Right cardiac atrium (tissue), 5 donors: ENCODE data around the gene FXYD2. TPM values are rescaled to one million over a fixed set of nuclear protein-coding genes. Genes with fewer than 3 reads are reported as not detected.
"Not testable (repeated sequence)": the region's sequence is repeated elsewhere in the genome, so short reads cannot be mapped to it uniquely, and the experiment has no call there.

ENCODE experiments used
- ATAC-seq, 2 donors: fragments of 200-7000 bp; cut with Tn5 transposase; one replicate each; pipeline versions ENCODE4 v1.8.0 to v1.9.1; 2020; ENCODE audit warnings: moderate library complexity in 2 of 2, mild to moderate bottlenecking in 1 of 2
- DNase-seq, 3 donors: peaks; one replicate each; pipeline ENCODE4 v3.0.0-alpha.2; 2020
- H3K27ac ChIP-seq: one replicate; pipeline ENCODE4 v1.5.1; 2013; ENCODE audit warnings: mild to moderate bottlenecking, low read length, control low read depth, moderate library complexity
- H3K27me3 ChIP-seq: one replicate; pipeline ENCODE4 v1.6.1; 2013; ENCODE audit not compliant: control insufficient read depth, insufficient read depth
- H3K4me1 ChIP-seq: one replicate; pipeline ENCODE4 v1.6.1; 2013; ENCODE audit warnings: low read length; ENCODE audit not compliant: control insufficient read depth, insufficient read depth
- H3K4me3 ChIP-seq: one replicate; pipeline ENCODE4 v1.5.1; 2013; ENCODE audit warnings: low read length, control low read depth
- H3K9me3 ChIP-seq: one replicate; pipeline ENCODE4 v1.6.1; 2013; ENCODE audit warnings: low read length; ENCODE audit not compliant: control insufficient read depth
- WGBS: extraction: QIAGEN DNeasy Blood & Tissue Kit; methylation state at CpG from one replicate; pipeline ENCODE4 v1.1.7; 2013; 5-methylcytosine and 5-hydroxymethylcytosine counted together
- intact Hi-C, 4 donors: fragments of 100-400 bp; cut with DNase I; formaldehyde crosslinking; loops; one replicate each; pipeline versions ENCODE4 v1.11.0 to v1.14.0; 2022 to 2023
- polyA plus RNA-seq: library from polyadenylated mRNA; stranded (reverse); fragments of 200-250 nt; gene quantifications from one replicate; pipeline ENCODE4 v1.2.3, GENCODE V29; 2013
- total RNA-seq, 4 donors: library from RNA; stranded (reverse); fragmentation: NEBNext Ultra II Directional; extraction: Animal tissue kit (Norgen Biotek cat#: 25700); gene quantifications; one replicate each; pipeline ENCODE4 v1.2.1, GENCODE V29; 2021
- donor health status: healthy with polysubstance abuse.
- donor health status: DM: no; HTN: yes; CAD: no.
- donor health status: DM: no; HTN: no; CAD: no.
- donor health status: DM: no; HTN: yes; CAD: no; lungs with severe emphysema.
- donor health status: DM: yes; HTN: yes; CAD: no.

FXYD2 gene
- total and polyA plus RNA-seq, 5 donors, result 1.1 to 4.0 (median 2.1) TPM

- Histone ChIP-seq H3K27me3 (no peaks in the 10 kb centered on the region), H3K9me3 (no peaks in the 10 kb centered on the region), H3K27ac (no peak overlapping the region), H3K4me3 (no peak overlapping the region), H3K4me1 (peaks cover 9% of the 10 kb centered on the region)
- WGBS, result 74% methylated on average over 11 of the region's 11 CpGs
- intact Hi-C loops, result no loop called here
- DNase-seq, result no peak
- ATAC-seq, result no peak
These were observed 43.5 kb upstream of the FXYD2 start for GRCh38 chr11:117868088-117868487.

- Histone ChIP-seq H3K9me3 (no peaks in the 10 kb centered on the region), H3K27ac (no peak overlapping the region), H3K4me1 (peaks cover 10% of the 10 kb centered on the region), H3K4me3 (no peak overlapping the region), H3K27me3 (no peaks in the 10 kb centered on the region)
- intact Hi-C loops, result no loop called here
- WGBS, result 48% methylated on average over 5 of the region's 5 CpGs
- no peak for ATAC-seq
- DNase-seq, result no peak
These were observed 42.0 kb upstream of the FXYD2 start for GRCh38 chr11:117866526-117866925.

- DNase-seq, intact Hi-C loops, H3K27ac ChIP-seq, H3K27me3 ChIP-seq, ATAC-seq, H3K9me3 ChIP-seq, H3K4me3 ChIP-seq: not testable (repeated sequence)
- peaks cover 14% of the 10 kb centered on the region for H3K4me1 ChIP-seq
- WGBS, result 95% methylated on average over 13 of the region's 13 CpGs
These were observed 41.0 kb upstream of the FXYD2 start for GRCh38 chr11:117865546-117865945.

- DNase-seq, result no peak
- Histone ChIP-seq H3K9me3 (no peaks in the 10 kb centered on the region), H3K4me1 (peaks cover 14% of the 10 kb centered on the region), H3K27me3 (no peaks in the 10 kb centered on the region), H3K27ac (no peak overlapping the region), H3K4me3 (no peak overlapping the region)
- WGBS, result 67% methylated on average over 1 of the region's 1 CpG
- intact Hi-C loops, result no loop called here
- no peak for ATAC-seq
These were observed 38.8 kb upstream of the FXYD2 start for GRCh38 chr11:117863383-117863782.

- DNase-seq (no peak), ATAC-seq (no peak)
- Histone ChIP-seq H3K27ac (peak overlapping the region; percentile 60), H3K4me1 (peaks cover 12% of the 10 kb centered on the region), H3K9me3 (no peaks in the 10 kb centered on the region), H3K4me3 (no peak overlapping the region), H3K27me3 (no peaks in the 10 kb centered on the region)
- intact Hi-C loops, result no loop called here
- WGBS, result 61% methylated on average over 1 of the region's 1 CpG
These were observed 38.2 kb upstream of the FXYD2 start for GRCh38 chr11:117862753-117863152.

- no peaks in the 10 kb centered on the region for H3K27me3 ChIP-seq
- H3K27ac ChIP-seq, result peak overlapping the region; percentile 60
- no peak overlapping the region for H3K4me3 ChIP-seq
- DNase-seq (no peak), ATAC-seq (peak; percentile 9 to 16)
- peaks cover 12% of the 10 kb centered on the region for H3K4me1 ChIP-seq
- 43% methylated on average over 12 of the region's 12 CpGs for WGBS
- intact Hi-C loops, result no loop called here
- no peaks in the 10 kb centered on the region for H3K9me3 ChIP-seq
These were observed 37.6 kb upstream of the FXYD2 start for GRCh38 chr11:117862019-117862725.

- ATAC-seq (peak; percentile 82 to 92), DNase-seq (peak; percentile 69 to 89 (median 83))
- Histone ChIP-seq H3K4me3 (no peak overlapping the region), H3K9me3 (no peaks in the 10 kb centered on the region), H3K4me1 (peaks cover 12% of the 10 kb centered on the region), H3K27ac (peak overlapping the region; percentile 61), H3K27me3 (no peaks in the 10 kb centered on the region)
- intact Hi-C loops, result no loop called here
- WGBS, result 27% methylated on average over 13 of the region's 13 CpGs
These were observed 36.8 kb upstream of the FXYD2 start for GRCh38 chr11:117861151-117862018.

- H3K27me3 ChIP-seq, result no peaks in the 10 kb centered on the region
- peaks cover 15% of the 10 kb centered on the region for H3K4me1 ChIP-seq
- intact Hi-C loops, result no loop called here
- DNase-seq (no peak), ATAC-seq (no peak)
- no peak overlapping the region for H3K27ac ChIP-seq
- no peaks in the 10 kb centered on the region for H3K9me3 ChIP-seq
- H3K4me3 ChIP-seq, result no peak overlapping the region
- 86% methylated on average over 6 of the region's 6 CpGs for WGBS
These were observed 35.6 kb upstream of the FXYD2 start for GRCh38 chr11:117860139-117860538.

- 81% methylated on average over 9 of the region's 9 CpGs for WGBS
- no peaks in the 10 kb centered on the region for H3K9me3 ChIP-seq
- DNase-seq, result no peak
- no peaks in the 10 kb centered on the region for H3K27me3 ChIP-seq
- no peak for ATAC-seq
- no peak overlapping the region for H3K27ac ChIP-seq
- intact Hi-C loops, result no loop called here
- peaks cover 15% of the 10 kb centered on the region for H3K4me1 ChIP-seq
- no peak overlapping the region for H3K4me3 ChIP-seq
These were observed 35.1 kb upstream of the FXYD2 start for GRCh38 chr11:117859488-117860112.

- no peaks in the 10 kb centered on the region for H3K9me3 ChIP-seq
- H3K27ac ChIP-seq, result no peak overlapping the region
- no peak overlapping the region for H3K4me3 ChIP-seq
- intact Hi-C loops, result no loop called here
- ATAC-seq (no peak), DNase-seq (no peak)
- H3K27me3 ChIP-seq, result no peaks in the 10 kb centered on the region
- 84% methylated on average over 10 of the region's 10 CpGs for WGBS
- peaks cover 15% of the 10 kb centered on the region for H3K4me1 ChIP-seq
These were observed 34.5 kb upstream of the FXYD2 start for GRCh38 chr11:117859061-117859460.
